Kidney (tissue), 14 donors: Measurements from ENCODE around the gene HNRNPLL. TPM values are rescaled to one million over a fixed set of nuclear protein-coding genes. Genes with fewer than 3 reads are reported as not detected.

Source experiments
- DNase-seq, 5 donors: peaks; one replicate each; pipeline ENCODE4 v3.0.0-alpha.2; 2013 to 2020
- FAIRE-seq: peaks from 2 replicates; lab custom pipeline; 2012; peaks lifted over from hg19 to GRCh38; lab: Jason Lieb, UNC
- H3K27ac ChIP-seq, 2 donors: one replicate each; pipeline ENCODE4 v1.7.0; 2013; ENCODE audit warnings: low read depth in 2 of 2, low read length in 2 of 2, inconsistent platforms in 1 of 2
- H3K27me3 ChIP-seq: one replicate; pipeline ENCODE4 v1.7.1; 2013; ENCODE audit warnings: low read length, inconsistent platforms; ENCODE audit not compliant: control insufficient read depth, insufficient read depth
- H3K36me3 ChIP-seq, 3 donors: one replicate each; pipeline versions ENCODE4 v1.7.0 to v1.7.1; 2013; ENCODE audit warnings: low read length in 3 of 3, control low read depth in 1 of 3, inconsistent platforms in 1 of 3; ENCODE audit not compliant: insufficient read depth in 3 of 3, control insufficient read depth in 2 of 3
- H3K4me1 ChIP-seq, 3 donors: one replicate each; pipeline versions ENCODE4 v1.7.0 to v1.7.1; 2013; ENCODE audit warnings: low read length in 3 of 3, inconsistent platforms in 1 of 3, low read depth in 1 of 3; ENCODE audit not compliant: control insufficient read depth in 2 of 3, insufficient read depth in 2 of 3
- H3K4me3 ChIP-seq, 3 donors: one replicate each; pipeline versions ENCODE4 v1.7.0 to v1.8.1; 2013; ENCODE audit warnings: low read length in 3 of 3, control low read depth in 1 of 3, inconsistent platforms in 1 of 3
- H3K9ac ChIP-seq, 3 donors: one replicate each; pipeline versions ENCODE4 v1.7.0 to v1.7.1; 2013; ENCODE audit warnings: low read length in 3 of 3, control low read depth in 1 of 3, inconsistent platforms in 1 of 3
- H3K9me3 ChIP-seq, 3 donors: one replicate each; pipeline versions ENCODE4 v1.7.0 to v1.7.1; 2013; ENCODE audit warnings: low read length in 3 of 3, control low read depth in 1 of 3, inconsistent platforms in 1 of 3; ENCODE audit not compliant: control insufficient read depth in 2 of 3, insufficient read depth in 1 of 3
- intact Hi-C: fragments of 100-400 bp; cut with DNase I; formaldehyde crosslinking; loops from one replicate; pipeline ENCODE4 v1.11.1; 2022
- polyA plus RNA-seq: library from polyadenylated mRNA; stranded (reverse); fragments of 350-450 nt; fragmentation: Illumina TruSeq; extraction: RNeasy Lipid Tissue Mini Kit (QIAGEN cat#74804); gene quantifications from one replicate; pipeline ENCODE4 v1.2.3, GENCODE V29; 2014; ENCODE audit warnings: low read depth, low replicate concordance; ENCODE audit not compliant: insufficient read depth
- total RNA-seq: library from RNA; stranded (reverse); fragmentation: NEBNext Ultra II Directional; extraction: Animal tissue kit (Norgen Biotek cat#: 25700); gene quantifications from one replicate; pipeline ENCODE4 v1.2.1, GENCODE V29; 2021
- TF ChIP-seq, protein P1 (sequence below): IDR thresholded peaks from 3 replicates; pipeline ENCODE4 v1.5.1; 2012; ENCODE audit warnings: mild to moderate bottlenecking, moderate library complexity, borderline replicate concordance; ENCODE audit not compliant: insufficient read depth; ENCODE audit errors: extremely low read depth
- donor health status: control.
- donor health status: control.
- donor health status: control.
- donor health status: control.
- donor health status: control.
- donor health status: DM: yes; HTN: yes; CAD: no.
- donor health status: Normal renal cell carcinoma (clear cell type).

Gene HNRNPLL
- total and polyA plus RNA-seq, 2 donors from 2014 or later: 15.5 to 51.0 TPM

DNA sequence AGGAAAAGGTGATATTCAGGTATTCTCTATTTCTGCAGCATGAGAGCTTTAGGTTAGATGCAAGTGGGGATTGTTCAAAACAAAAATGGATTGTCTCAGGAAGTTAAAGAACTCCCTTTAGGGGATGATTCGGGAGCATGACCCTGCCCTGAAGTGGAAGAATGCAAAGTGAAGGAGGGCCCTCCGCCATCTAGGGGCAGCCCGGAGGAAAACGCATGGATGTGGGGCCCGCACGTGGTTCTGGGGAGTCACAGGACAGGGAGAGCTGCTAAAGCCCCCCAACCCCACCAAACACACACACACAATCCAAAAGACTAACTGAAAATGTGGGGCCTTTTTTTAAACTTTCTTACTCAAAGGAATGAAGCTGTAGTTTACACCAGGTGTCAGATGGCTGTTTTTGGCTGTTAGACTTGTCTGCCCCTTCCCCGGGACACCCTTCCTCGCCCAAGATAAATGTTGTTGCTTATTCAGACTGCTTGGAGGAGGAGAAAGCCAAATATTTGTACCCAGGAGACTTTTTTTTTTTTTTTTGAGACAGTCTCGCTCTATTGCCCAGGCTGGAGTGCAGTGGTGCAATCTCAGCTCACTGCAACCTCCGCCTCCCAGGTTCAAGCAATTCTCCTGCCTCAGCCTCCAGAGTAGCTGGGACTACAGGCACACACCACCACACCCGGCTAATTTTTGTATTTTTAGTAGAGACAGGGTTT is 78.8 kb downstream of the HNRNPLL start:
- no peak overlapping the region for H3K4me3 ChIP-seq
- no peak overlapping the region for H3K9ac ChIP-seq
- H3K9me3 ChIP-seq: no peaks in the 10 kb centered on the region
- FAIRE-seq: no peak
- H3K27me3 ChIP-seq: no peaks in the 10 kb centered on the region
- intact Hi-C loops: no loop called here
- H3K36me3 ChIP-seq: no peaks in the 10 kb centered on the region
- no peak overlapping the region for H3K27ac ChIP-seq
- DNase-seq: peak in 1 of 5 donors; percentile 32
- TF ChIP-seq, protein P1, sequence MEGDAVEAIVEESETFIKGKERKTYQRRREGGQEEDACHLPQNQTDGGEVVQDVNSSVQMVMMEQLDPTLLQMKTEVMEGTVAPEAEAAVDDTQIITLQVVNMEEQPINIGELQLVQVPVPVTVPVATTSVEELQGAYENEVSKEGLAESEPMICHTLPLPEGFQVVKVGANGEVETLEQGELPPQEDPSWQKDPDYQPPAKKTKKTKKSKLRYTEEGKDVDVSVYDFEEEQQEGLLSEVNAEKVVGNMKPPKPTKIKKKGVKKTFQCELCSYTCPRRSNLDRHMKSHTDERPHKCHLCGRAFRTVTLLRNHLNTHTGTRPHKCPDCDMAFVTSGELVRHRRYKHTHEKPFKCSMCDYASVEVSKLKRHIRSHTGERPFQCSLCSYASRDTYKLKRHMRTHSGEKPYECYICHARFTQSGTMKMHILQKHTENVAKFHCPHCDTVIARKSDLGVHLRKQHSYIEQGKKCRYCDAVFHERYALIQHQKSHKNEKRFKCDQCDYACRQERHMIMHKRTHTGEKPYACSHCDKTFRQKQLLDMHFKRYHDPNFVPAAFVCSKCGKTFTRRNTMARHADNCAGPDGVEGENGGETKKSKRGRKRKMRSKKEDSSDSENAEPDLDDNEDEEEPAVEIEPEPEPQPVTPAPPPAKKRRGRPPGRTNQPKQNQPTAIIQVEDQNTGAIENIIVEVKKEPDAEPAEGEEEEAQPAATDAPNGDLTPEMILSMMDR: no peak
- no peaks in the 10 kb centered on the region for H3K4me1 ChIP-seq

DNA sequence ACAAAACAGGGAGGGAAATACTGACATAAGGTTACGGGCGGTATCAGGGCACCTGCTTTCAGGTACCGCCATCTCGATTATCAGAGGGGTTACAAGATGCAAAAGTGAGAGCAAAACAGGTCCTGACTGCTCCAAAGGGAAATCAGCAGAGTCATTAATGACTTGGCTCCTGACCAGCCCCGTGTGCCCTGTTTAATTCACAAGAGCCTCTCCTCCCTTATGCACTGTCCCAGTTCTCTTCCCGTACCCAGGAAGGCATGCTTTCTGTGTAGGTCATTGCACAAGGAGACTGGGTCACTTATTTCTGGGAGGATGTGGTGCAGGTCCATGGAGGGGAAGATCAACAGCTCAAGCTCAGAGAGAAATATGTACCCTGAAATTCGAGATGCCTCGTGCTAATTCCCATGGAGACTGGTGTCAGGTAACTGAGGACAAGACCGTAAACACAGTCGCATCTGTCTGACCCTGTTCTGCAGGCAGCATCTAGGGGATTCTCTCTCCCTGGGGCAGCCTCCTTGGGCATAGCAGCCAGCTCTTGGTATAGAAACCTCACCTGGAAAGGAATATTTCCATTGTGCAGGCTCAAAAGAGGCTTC is 79.9 kb downstream of the HNRNPLL start:
- Histone ChIP-seq H3K9ac (no peak overlapping the region), H3K27me3 (no peaks in the 10 kb centered on the region), H3K27ac (no peak overlapping the region), H3K4me3 (peak overlapping the region in 1 of 3 donors; percentile 17), H3K36me3 (no peaks in the 10 kb centered on the region), H3K4me1 (no peaks in the 10 kb centered on the region), H3K9me3 (no peaks in the 10 kb centered on the region)
- FAIRE-seq (no peak), DNase-seq (peak in 4 of 5 donors; percentile 72 to 89 (median 84))
- TF ChIP-seq, protein P1: no peak
- intact Hi-C loops: no loop called here

DNA sequence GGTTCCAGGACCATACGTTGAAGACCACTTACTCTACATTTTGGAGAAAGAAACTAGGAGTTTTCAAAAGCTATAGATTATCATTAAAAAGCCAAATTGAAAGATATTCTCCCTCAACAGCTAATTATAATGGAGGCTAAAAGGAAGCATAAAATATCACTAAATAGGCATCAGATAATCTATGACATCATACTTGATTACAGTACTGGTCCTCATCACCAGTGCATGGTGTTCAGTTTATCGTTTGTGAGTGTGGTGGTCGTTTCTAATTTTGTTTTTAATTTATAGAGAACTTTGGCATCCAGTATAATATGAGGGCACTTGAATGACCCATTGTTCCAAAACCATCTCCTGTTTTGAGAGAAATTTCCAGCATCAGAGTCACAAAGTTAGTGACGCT is 80.9 kb downstream of the HNRNPLL start:
- Histone ChIP-seq H3K27ac (no peak overlapping the region), H3K27me3 (no peaks in the 10 kb centered on the region), H3K9ac (no peak overlapping the region), H3K36me3 (no peaks in the 10 kb centered on the region), H3K4me3 (no peak overlapping the region), H3K9me3 (no peaks in the 10 kb centered on the region), H3K4me1 (no peaks in the 10 kb centered on the region)
- TF ChIP-seq, protein P1: no peak
- no peak for FAIRE-seq
- intact Hi-C loops: no loop called here
- no peak for DNase-seq
